HG02973 (cell line): ENCODE results near the gene PTPDC1.

Experiments
- ATAC-seq: cut with Tn5 transposase; IDR thresholded peaks from one replicate; pipeline ENCODE4 v1.9.1; 2021; ENCODE audit warnings: moderate library complexity; ENCODE audit not compliant: unreplicated experiment

Gene PTPDC1

GRCh38 chr9:94140418-94140780 is 56.1 kb downstream of the PTPDC1 start:
- no peak for ATAC-seq

- no peak for ATAC-seq
Observed at GRCh38 chr9:94140791-94141790, 56.8 kb downstream of the PTPDC1 start.

GRCh38 chr9:94142353-94142752 is 58.1 kb downstream of the PTPDC1 start:
- ATAC-seq, result no peak

- ATAC-seq, result no peak
Observed at GRCh38 chr9:94144394-94144793, 60.1 kb downstream of the PTPDC1 start.

- no peak for ATAC-seq
Observed at GRCh38 chr9:94145640-94146039, 61.4 kb downstream of the PTPDC1 start.

GRCh38 chr9:94147776-94148175 is 63.5 kb downstream of the PTPDC1 start:
- no peak for ATAC-seq

GRCh38 chr9:94148419-94148818 is 64.2 kb downstream of the PTPDC1 start:
- ATAC-seq, result no peak

- ATAC-seq, result no peak
Observed at GRCh38 chr9:94149696-94150095, 65.4 kb downstream of the PTPDC1 start.

- ATAC-seq, result no peak
Observed at GRCh38 chr9:94150279-94150828, 66.1 kb downstream of the PTPDC1 start.

- no peak for ATAC-seq
Observed at GRCh38 chr9:94150890-94151650, 66.8 kb downstream of the PTPDC1 start.

GRCh38 chr9:94153905-94154304 is 69.6 kb downstream of the PTPDC1 start:
- ATAC-seq, result no peak

- ATAC-seq, result no peak
Observed at GRCh38 chr9:94156348-94157049, 72.2 kb downstream of the PTPDC1 start.

GRCh38 chr9:94157050-94157801 is 73.0 kb downstream of the PTPDC1 start:
- ATAC-seq, result no peak
